Nephron (organoid): ENCODE results near the gene HTR7.

Experiments
- H3K27ac Mint-ChIP-seq, 3 experiments: 2 replicates each; pipeline ENCODE4 v1.8.0; 2020; ENCODE audit warnings: mixed read lengths in 3 of 3, mild to moderate bottlenecking in 2 of 3, moderate library complexity in 1 of 3
- H3K27me3 Mint-ChIP-seq: 2 replicates; pipeline ENCODE4 v1.8.0; 2021; ENCODE audit warnings: low read depth, mild to moderate bottlenecking, moderate library complexity, mixed read lengths
- H3K36me3 Mint-ChIP-seq: 2 replicates; pipeline ENCODE4 v1.8.0; 2020; ENCODE audit warnings: low read depth, mixed read lengths
- H3K4me1 Mint-ChIP-seq: 2 replicates; pipeline ENCODE4 v1.8.0; 2020; ENCODE audit warnings: mixed read lengths
- H3K4me3 Mint-ChIP-seq, 3 experiments: 2 replicates each; pipeline ENCODE4 v1.8.0; 2020; ENCODE audit warnings: mild to moderate bottlenecking in 3 of 3, mixed read lengths in 3 of 3, moderate library complexity in 2 of 3
- H3K9me3 Mint-ChIP-seq: 2 replicates; pipeline ENCODE4 v1.8.0; 2020; ENCODE audit warnings: mixed read lengths
- CTCF ChIP-seq, 3 experiments: fragments of 200-600 bp; sonication (generic); IDR thresholded peaks; one replicate each; pipeline ENCODE4 v1.5.0; 2021; ENCODE audit warnings: antibody characterized with exemption in 3 of 3; ENCODE audit not compliant: unreplicated experiment in 3 of 3

Gene HTR7

DNA sequence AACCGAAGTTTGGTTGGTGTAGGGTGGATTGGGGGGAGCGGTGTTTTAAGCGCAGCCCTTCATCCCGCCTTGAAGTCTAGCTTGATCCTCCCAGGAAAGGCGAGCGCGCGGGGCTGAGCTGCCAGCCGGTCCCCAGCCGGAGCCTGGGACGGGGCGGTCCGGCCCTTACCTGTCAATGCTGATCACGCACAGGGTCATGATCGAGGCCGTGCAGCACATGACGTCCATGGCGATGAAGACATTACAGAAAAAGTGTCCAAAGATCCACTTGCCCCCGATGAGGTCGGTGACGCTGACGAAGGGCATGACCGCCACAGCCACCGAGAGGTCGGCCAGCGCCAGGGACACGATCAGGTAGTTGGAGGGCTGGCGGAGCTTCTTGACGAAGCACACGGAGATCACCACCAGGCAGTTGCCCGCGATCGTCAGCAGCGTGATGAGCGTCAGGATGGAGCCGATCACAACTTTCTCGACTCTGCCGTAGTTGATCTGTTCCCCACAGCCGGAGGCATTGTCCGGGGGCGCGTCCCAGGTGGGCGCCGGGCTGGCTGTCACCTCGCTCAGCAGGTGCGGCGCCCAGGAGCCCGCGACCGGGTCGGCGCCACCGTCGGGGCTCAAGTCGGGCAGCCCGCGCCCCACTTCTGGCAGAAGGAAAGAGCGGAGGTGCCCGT is 740 bp downstream of the HTR7 start:
- peaks cover 5% of the 10 kb centered on the region for H3K4me1 Mint-ChIP-seq
- H3K36me3 Mint-ChIP-seq, result no peaks in the 10 kb centered on the region
- H3K27ac Mint-ChIP-seq, result no peak overlapping the region
- peak overlapping the region; percentile 89 to 95 (median 92) for H3K4me3 Mint-ChIP-seq
- no peak for TF ChIP-seq CTCF (IDR thresholded peaks at IDR 0.05; ENCODE audit: unreplicated experiment in 3 of 3)
- H3K9me3 Mint-ChIP-seq, result peaks cover 8% of the 10 kb centered on the region
- peaks cover 82% of the 10 kb centered on the region for H3K27me3 Mint-ChIP-seq

GRCh38 chr10:90856261-90856660 is 1.6 kb downstream of the HTR7 start:
- no peak overlapping the region for H3K27ac Mint-ChIP-seq
- TF ChIP-seq CTCF (IDR thresholded peaks at IDR 0.05; ENCODE audit: unreplicated experiment in 3 of 3), result no peak
- peaks cover 4% of the 10 kb centered on the region for H3K36me3 Mint-ChIP-seq
- H3K4me3 Mint-ChIP-seq, result peak overlapping the region; percentile 89 to 95 (median 92)
- H3K9me3 Mint-ChIP-seq, result peaks cover 14% of the 10 kb centered on the region
- H3K4me1 Mint-ChIP-seq, result peaks cover 5% of the 10 kb centered on the region
- peaks cover 75% of the 10 kb centered on the region for H3K27me3 Mint-ChIP-seq

- Mint-ChIP-seq H3K4me3 (no peak overlapping the region), H3K36me3 (peaks cover 11% of the 10 kb centered on the region), H3K4me1 (peaks cover 5% of the 10 kb centered on the region), H3K27me3 (peaks cover 75% of the 10 kb centered on the region), H3K27ac (no peak overlapping the region), H3K9me3 (peaks cover 25% of the 10 kb centered on the region)
- no peak for TF ChIP-seq CTCF (IDR thresholded peaks at IDR 0.05; ENCODE audit: unreplicated experiment in 3 of 3)
Observed at GRCh38 chr10:90855126-90855525, 2.7 kb downstream of the HTR7 start.

- Mint-ChIP-seq H3K4me1 (no peaks in the 10 kb centered on the region), H3K36me3 (peaks cover 11% of the 10 kb centered on the region), H3K27me3 (peaks cover 32% of the 10 kb centered on the region), H3K27ac (no peak overlapping the region), H3K9me3 (peaks cover 28% of the 10 kb centered on the region), H3K4me3 (no peak overlapping the region)
- no peak for TF ChIP-seq CTCF (IDR thresholded peaks at IDR 0.05; ENCODE audit: unreplicated experiment in 3 of 3)
Observed at GRCh38 chr10:90849956-90850749, 7.7 kb downstream of the HTR7 start.

- H3K9me3 Mint-ChIP-seq, result peaks cover 28% of the 10 kb centered on the region
- no peak overlapping the region for H3K27ac Mint-ChIP-seq
- H3K36me3 Mint-ChIP-seq, result peaks cover 11% of the 10 kb centered on the region
- no peak for TF ChIP-seq CTCF (IDR thresholded peaks at IDR 0.05; ENCODE audit: unreplicated experiment in 3 of 3)
- no peaks in the 10 kb centered on the region for H3K4me1 Mint-ChIP-seq
- no peak overlapping the region for H3K4me3 Mint-ChIP-seq
- peaks cover 10% of the 10 kb centered on the region for H3K27me3 Mint-ChIP-seq
Observed at GRCh38 chr10:90847436-90847835, 10.4 kb downstream of the HTR7 start.
